GM19324 (cell line): ENCODE measurements around the gene SCN8A.
"Not testable (repeated sequence)": the region's sequence is repeated elsewhere in the genome, so short reads cannot be mapped to it uniquely, and the experiment has no call there.

Source experiments
- ATAC-seq: cut with Tn5 transposase; IDR thresholded peaks from one replicate; pipeline ENCODE4 v1.9.1; 2021; ENCODE audit warnings: mild to moderate bottlenecking, moderate library complexity; ENCODE audit not compliant: unreplicated experiment, low FRiP score

The SCN8A gene

DNA sequence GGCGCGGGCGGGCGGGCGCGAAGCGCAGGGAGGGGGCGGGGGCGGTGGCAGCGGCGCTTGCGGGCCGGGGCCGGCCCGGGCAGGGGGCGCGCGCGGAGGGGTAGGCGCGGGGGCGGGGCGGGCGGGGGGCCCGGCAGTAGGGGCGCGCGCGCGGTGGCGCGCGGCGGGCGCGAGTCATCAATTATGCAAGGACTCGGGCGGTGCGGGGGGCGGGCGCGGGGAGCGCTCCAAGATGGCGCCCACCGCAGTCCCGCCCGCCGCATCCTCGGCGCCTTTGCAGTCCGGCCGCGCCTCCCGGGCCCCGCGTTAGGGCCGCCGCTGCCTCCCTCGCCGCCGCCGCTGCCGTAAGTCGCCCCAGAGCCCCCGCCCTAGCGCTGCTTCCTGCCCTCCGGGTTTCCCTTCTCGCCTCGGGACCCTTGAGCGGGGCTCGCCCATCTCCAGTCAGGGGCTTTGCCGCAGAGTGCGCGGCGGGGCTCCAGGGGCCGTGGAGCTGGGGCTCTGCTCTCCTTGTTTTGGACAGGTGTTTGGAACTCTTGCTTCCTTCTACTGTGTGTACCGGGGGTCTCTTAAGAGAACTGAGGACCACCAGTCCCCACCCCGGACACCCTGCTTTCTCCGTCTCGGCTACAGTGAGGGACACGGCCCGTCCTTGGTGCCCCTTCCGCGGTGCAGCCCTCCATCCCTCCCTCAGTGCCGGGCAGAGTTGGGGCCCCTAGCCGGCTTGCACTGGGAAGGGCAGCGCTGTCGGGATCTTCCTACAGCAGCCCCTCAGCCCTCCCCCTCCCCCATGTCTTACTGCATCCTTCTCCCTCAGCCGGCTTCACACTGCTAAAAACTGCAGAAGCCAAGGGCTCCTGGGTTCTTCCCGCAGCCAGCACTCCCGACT lies at the start of gene SCN8A:
SCN8A (plus strand) TSS at position 218 of the 886 bp plus-strand sequence. CDS start 71,585 bp downstream, outside the sequence.
- ATAC-seq = no peak

GRCh38 chr12:51546097-51546496 lies 44.9 kb upstream of the SCN8A start:
- ATAC-seq = no peak

DNA sequence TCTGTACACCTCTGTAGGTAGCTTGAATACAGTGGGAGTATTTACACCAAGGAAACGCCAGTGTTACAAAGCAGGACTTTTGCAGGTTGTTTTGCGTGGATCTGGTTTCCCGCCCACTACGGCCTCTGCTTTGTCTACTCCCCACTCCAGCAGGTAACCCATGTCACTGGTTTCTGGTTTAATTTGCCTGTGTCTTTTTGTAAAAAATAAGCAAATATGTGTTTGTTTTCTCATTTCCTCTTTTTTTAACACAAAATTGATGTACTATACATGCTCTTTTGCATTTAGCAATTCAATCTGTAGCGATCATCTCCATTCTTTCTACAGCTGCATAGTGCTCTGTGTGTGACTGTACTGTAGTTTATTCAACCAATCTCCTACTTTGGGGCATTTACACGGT lies 43.4 kb upstream of the SCN8A start:
- ATAC-seq = no peak

GRCh38 chr12:51548241-51548640 lies 42.8 kb upstream of the SCN8A start:
- ATAC-seq = no peak

- no peak for ATAC-seq
Observed at GRCh38 chr12:51549637-51550036, 41.4 kb upstream of the SCN8A start.

GRCh38 chr12:51568271-51569032 lies 22.6 kb upstream of the SCN8A start:
- ATAC-seq = not testable (repeated sequence)

DNA sequence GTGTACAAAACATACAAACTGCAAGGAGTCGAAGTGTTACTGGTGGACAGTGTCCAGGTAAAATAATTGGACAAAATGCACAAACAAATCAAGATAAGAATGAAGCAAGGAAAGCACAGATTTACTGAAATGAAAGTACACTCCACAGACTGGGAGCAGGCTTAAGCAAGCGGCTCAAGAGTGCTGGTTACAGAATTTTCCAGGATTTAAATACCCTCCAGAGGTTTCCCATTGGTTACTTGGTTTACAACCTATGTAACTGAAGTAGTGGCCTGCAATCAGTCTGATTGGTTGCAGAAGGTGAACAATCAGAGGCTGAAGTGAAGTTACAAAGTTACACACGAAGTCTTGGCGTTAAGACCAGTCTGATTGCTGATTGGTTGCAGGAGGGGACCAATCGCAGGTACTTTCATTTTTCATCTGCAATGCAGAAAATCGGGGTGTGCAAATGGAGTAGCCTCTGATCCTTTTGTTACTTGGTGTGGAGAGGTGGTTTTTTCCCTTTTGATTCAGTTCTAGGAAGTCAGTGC lies 11.6 kb upstream of the SCN8A start:
- no peak for ATAC-seq

DNA sequence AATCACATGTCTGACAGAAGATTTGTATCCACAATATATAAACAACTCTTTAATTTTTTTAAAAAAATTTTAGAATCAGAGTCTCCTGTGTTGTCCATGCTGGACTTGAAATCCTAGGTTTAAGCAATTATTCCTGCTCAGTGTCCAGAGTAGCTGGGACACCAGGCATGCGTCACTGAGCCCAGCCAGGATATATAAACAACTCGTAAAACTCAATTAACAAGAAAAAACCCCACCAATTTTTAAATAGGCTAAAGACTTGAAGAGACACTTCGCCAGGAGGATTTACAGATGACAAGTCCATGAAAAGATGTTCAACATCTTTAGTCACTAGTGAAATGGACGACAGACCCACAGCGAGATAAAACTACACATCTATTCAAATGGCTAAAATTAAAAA lies 2.0 kb upstream of the SCN8A start:
- no peak for ATAC-seq

DNA sequence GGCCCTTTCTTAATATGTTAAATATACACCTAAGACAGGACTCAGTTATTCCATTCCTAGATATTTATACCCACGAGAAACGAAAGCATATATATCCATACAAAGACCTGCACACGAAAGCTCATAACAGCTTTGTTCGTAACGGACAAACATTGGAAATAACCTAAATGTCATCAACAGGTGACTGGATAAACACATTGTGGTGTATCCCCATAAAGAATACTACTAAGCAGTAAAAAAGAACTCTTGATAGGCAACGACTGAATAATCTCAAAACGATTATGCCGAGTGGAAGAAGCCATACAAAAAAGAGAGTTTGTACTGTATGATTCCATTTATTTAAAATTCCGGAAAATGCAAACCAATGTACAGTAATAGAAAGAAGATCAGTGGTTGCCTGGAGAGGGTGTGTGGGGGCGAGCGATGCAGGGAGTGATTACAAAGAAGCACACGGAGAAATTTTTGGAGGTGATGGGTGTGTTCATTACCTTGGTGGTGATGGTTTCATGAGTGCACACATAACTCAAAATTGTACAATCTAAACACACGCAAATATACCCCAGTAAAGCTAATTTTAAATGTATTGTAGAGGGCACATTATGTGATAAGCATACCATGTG lies 1.4 kb upstream of the SCN8A start:
- no peak for ATAC-seq

DNA sequence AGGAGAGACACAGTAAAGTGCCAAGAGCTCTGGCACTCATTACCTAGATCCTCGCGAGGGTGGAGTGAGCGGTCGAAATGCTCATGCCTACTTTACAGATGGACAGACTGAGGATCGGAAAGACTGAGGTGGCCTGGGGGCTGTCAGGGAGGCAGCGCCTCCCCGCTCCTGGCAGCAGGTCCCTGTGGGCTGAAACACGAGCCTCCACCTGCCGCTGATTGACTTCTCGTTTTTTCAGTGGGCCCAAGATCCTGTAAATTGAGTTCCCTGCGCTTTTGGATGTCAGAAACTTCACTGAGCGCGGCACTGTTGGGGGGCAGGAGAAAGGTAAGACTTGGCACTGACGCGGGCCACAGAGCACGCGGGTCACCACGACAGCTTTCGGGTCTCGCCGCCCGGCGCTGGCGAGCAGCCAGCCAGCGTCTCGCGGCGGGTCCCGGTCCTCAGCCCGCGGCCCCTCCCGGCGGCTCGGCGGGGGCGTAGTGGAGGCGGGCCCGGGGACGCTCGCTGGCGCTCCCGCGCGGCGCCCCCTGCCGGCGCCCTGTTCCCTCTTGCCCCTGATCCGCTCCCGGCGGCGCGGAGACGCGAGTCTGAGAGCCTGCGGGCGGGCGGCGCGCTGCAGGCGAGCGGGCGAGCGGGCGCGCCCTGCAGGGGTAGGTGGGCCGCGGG lies 552 bp upstream of the SCN8A start:
- no peak for ATAC-seq

- no peak for ATAC-seq
Observed at GRCh38 chr12:51592034-51592705, 1.1 kb downstream of the SCN8A start.

DNA sequence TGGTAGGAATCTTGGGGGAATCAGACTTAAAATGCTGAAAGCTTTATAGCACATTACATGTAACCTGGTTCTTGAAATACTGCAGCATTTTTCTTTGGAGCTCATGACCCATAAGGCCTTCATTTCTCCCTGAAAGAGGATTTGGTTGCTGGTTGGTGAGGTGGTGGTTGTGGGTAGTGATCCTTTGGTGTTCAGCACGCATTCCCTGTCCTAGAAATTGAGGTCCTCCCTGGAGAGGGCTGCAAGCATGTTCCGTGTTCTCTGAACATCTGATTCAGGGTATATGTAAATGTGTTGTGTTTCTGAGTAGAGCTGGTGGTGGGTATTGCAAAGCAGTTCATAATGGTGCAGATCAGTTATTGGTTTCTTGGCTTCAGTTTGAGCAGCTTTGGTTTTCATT lies 2.0 kb downstream of the SCN8A start:
- ATAC-seq = no peak

- ATAC-seq = no peak
Observed at GRCh38 chr12:51593539-51593938, 2.5 kb downstream of the SCN8A start.

DNA sequence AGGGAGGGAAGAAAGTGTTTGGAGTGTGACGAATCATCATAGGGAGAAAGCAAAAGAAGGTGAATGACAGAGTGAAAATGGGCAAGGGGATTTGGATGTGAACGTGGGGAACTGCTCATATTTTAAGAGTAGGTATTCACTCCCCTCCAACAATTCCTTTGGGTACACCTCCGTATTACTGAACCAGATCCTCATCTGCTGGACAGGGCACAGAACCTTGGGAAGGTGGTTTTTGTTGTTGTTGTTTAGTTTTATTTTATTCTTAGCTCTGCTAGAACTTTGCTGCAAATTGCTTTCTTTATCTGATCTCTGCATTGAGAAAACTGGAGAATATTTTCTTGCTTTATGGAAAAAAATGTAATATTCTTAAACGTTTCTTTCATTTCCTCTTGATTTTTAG lies 7.1 kb downstream of the SCN8A start:
- no peak for ATAC-seq

GRCh38 chr12:51600721-51601120 lies 9.7 kb downstream of the SCN8A start:
- no peak for ATAC-seq

GRCh38 chr12:51601241-51601640 lies 10.2 kb downstream of the SCN8A start:
- ATAC-seq = no peak

DNA sequence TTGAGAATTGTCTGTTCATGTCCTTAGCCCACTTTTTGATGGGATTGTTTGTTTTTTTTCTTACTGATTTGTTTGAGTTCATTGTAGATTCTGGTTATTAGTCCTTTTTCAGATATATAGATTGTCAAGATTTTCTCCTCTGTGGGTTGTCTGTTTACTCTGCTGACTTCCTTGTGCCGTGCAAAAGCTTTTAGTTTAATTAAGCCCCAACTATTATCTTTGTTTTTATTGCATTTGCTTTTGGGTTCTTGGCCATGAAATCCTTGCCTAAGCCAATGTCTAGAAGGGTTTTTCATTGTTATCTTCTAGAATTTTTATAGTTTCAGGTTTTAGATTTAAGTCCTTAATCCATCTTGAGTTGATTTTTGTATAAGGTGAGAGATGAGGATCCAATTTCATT lies 14.9 kb downstream of the SCN8A start:
- ATAC-seq = not testable (repeated sequence)

- not testable (repeated sequence) for ATAC-seq
Observed at GRCh38 chr12:51607197-51607596, 16.2 kb downstream of the SCN8A start.

- ATAC-seq = no peak
Observed at GRCh38 chr12:51620448-51620847, 29.4 kb downstream of the SCN8A start.
